NB4 (cell line): ENCODE results near the gene GCAT.

Experiments
- DNase-seq: peaks from one replicate; pipeline ENCODE4 v3.0.0; 2010; ENCODE audit warnings: low read depth
- H3K4me3 ChIP-seq: one replicate; pipeline ENCODE4 v1.5.1; 2011; ENCODE audit warnings: mild to moderate bottlenecking, low read depth, low read length, moderate library complexity
- MYC ChIP-seq: IDR thresholded peaks from 2 replicates; pipeline ENCODE4 v1.6.1; 2011; ENCODE audit warnings: low read depth, low read length
- POLR2A ChIP-seq: IDR thresholded peaks from 2 replicates; pipeline ENCODE4 v1.6.1; 2011; ENCODE audit warnings: mild to moderate bottlenecking; ENCODE audit not compliant: insufficient read length; ENCODE audit errors: extremely low read depth
- TF ChIP-seq, protein P1 (sequence below): IDR thresholded peaks from one replicate; pipeline ENCODE4 v1.5.1; 2012; ENCODE audit warnings: low read depth, low read length
- TF ChIP-seq, protein P2 (sequence below): IDR thresholded peaks from 2 replicates; pipeline ENCODE4 v1.6.1; 2011; ENCODE audit warnings: low read depth, low read length

GCAT gene

DNA sequence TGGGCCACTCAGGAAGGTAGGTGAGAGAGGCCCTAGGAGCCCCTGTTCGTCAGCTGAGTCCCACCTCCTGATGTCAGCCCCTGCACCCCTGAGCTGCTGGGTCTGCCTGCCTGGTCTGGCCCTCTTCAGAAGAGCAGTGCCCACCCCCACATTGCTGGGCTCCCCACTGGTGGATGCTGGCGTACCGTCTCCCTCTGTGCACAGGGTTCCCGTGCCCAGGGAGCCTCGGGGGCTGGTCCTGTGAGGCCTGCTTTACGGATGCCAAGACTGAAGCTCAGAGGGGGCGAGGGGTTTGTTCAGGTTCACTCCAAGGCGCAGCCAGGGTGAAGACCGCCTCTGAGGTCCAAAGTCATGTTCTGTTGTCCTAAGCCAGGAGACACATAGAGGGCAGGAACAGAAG, 44.7 kb upstream of the GCAT start:
- no peak for DNase-seq
- no peak overlapping the region for H3K4me3 ChIP-seq
- no peak for TF ChIP-seq POLR2A
- TF ChIP-seq, protein P1, sequence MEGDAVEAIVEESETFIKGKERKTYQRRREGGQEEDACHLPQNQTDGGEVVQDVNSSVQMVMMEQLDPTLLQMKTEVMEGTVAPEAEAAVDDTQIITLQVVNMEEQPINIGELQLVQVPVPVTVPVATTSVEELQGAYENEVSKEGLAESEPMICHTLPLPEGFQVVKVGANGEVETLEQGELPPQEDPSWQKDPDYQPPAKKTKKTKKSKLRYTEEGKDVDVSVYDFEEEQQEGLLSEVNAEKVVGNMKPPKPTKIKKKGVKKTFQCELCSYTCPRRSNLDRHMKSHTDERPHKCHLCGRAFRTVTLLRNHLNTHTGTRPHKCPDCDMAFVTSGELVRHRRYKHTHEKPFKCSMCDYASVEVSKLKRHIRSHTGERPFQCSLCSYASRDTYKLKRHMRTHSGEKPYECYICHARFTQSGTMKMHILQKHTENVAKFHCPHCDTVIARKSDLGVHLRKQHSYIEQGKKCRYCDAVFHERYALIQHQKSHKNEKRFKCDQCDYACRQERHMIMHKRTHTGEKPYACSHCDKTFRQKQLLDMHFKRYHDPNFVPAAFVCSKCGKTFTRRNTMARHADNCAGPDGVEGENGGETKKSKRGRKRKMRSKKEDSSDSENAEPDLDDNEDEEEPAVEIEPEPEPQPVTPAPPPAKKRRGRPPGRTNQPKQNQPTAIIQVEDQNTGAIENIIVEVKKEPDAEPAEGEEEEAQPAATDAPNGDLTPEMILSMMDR = no peak
- TF ChIP-seq MYC = no peak
- TF ChIP-seq, protein P2, sequence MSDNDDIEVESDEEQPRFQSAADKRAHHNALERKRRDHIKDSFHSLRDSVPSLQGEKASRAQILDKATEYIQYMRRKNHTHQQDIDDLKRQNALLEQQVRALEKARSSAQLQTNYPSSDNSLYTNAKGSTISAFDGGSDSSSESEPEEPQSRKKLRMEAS = no peak

DNA sequence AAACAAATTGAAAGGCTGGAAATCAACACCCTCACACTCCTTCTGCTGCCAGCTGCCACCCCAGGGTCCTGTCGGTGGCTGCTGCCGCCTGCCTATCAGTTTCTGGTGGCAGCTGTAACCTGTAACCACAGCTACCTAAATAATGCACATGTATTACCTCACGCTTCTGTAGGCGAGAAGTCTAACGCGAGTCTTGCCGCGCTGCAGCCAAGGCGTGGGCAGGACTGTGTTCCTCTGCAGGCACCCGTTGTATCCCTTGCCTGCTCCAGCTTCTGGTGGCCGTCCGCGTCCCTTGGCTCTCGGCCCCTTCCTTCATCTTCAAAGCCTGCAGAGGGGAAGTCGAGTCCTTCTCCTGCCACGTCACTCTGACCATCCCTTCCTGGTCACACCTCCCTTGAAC, 44.1 kb upstream of the GCAT start:
- no peak overlapping the region for H3K4me3 ChIP-seq
- TF ChIP-seq, protein P1 = no peak
- TF ChIP-seq, protein P2 = no peak
- TF ChIP-seq MYC (no peak), POLR2A (no peak)
- no peak for DNase-seq

DNA sequence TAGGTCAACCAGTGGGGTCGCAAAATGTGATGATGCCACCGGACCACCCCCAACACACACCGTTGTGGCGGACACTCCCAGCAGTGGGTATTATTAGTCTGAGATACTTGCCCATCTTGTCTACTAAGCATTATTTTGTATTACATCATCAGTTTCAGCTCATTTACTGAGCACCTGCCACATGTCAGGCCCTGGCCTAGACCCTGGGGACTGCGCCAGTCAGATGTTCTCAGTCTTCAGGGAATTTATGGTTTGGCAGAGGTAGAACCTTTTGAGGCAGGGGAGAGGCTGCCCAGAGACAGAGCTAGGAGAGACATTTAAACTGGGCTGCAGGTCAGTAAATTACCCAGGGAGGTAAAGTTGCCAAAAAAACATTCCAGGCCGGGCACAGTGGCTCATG, 43.1 kb upstream of the GCAT start:
- TF ChIP-seq MYC (no peak), POLR2A (no peak)
- TF ChIP-seq, protein P2 = no peak
- TF ChIP-seq, protein P1 = no peak
- H3K4me3 ChIP-seq = no peak overlapping the region
- no peak for DNase-seq

DNA sequence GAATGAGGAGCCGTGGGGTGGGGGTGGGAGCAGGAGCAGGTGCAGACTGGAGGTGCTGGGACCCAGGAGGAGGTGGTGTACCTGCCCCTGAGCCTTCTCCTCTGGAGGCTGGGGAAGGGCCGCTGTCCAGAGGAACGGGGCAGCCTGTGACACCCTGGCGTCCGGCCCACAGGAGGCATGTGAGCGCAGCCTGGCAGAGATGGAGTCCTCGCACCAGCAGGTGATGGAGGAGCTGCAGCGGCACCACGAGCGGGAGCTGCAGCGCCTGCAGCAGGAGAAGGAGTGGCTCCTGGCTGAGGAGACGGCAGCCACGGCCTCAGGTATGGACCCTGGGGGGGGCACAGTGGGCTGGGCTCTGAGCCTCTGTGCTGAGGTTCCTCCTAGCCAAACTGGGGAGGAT, 42.2 kb upstream of the GCAT start:
- TF ChIP-seq, protein P2 = no peak
- TF ChIP-seq POLR2A (no peak), MYC (no peak)
- TF ChIP-seq, protein P1 = no peak
- no peak overlapping the region for H3K4me3 ChIP-seq
- no peak for DNase-seq

DNA sequence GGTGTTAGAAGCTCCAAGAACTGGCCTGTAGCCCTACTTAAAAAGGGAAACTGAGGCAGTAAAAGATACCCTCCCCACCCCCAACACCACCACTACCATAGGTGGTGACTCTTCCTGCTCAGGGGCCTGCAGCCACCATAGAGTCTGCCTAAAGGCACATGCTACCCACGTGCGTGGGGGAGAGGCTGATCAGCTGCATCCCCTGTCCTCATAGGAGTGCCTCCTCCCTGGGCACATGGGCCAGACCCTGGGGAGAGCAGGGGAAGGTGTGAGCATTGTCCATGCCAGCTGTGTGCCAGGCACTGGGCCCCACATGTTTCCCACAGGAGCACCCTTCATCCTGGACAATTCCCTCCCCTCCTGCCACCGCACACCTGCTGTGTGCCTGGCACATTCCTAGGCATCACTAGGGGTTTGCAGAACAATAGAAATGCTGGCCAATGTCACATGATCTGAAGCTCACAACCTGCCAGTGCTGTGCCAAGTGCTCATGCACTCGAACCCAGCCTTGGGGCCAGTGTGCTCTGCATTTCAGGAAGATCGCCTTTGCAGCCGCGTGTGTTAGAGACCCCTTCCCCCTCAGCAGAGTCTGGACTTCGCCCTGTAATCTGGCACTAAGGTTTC, 41.7 kb upstream of the GCAT start:
- DNase-seq = no peak
- H3K4me3 ChIP-seq = no peak overlapping the region
- TF ChIP-seq MYC = no peak
- TF ChIP-seq POLR2A = no peak
- TF ChIP-seq, protein P2 = peak; percentile 57; the same call in 1 of the 2 replicates
- TF ChIP-seq, protein P1 = no peak

DNA sequence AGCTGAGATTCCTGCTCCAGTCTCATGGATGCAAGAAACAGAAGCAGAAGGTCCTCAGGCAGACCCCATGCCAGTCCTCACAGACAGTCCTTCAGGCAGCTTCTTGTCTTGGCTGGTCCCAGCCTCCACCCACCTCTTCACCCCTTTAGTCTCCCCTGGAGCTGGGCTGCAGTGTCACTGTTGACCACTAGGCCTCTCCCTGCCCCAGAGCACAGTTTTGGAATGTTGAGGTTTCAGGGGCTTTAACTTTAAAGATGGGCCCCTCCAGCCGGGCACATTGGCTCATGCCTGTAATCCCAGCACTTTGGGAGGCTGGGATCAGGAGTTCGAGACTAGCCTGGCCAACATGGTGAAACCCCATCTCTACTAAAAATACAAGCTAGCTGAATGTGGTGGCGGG, 39.5 kb upstream of the GCAT start:
- TF ChIP-seq, protein P1 = peak; percentile 54
- TF ChIP-seq POLR2A = no peak
- no peak overlapping the region for H3K4me3 ChIP-seq
- DNase-seq = no peak
